Muscle layer of colon (tissue), 2 donors: ENCODE measurements around the gene MESP2.

ENCODE experiments used
- H3K27ac ChIP-seq: one replicate; pipeline ENCODE4 v1.7.0; 2013; ENCODE audit warnings: low read depth, mild to moderate bottlenecking, low read length, moderate library complexity
- H3K27me3 ChIP-seq, 2 donors: one replicate each; pipeline ENCODE4 v1.7.0; 2013; ENCODE audit warnings: low read length in 2 of 2, mild to moderate bottlenecking in 2 of 2; ENCODE audit not compliant: insufficient read depth in 2 of 2, control insufficient read depth in 1 of 2
- H3K36me3 ChIP-seq: one replicate; pipeline ENCODE4 v1.7.0; 2013; ENCODE audit warnings: mild to moderate bottlenecking, low read length; ENCODE audit not compliant: insufficient read depth
- H3K4me1 ChIP-seq: one replicate; pipeline ENCODE4 v1.7.0; 2013; ENCODE audit warnings: mild to moderate bottlenecking, low read length; ENCODE audit not compliant: insufficient read depth
- H3K4me3 ChIP-seq, 2 donors: one replicate each; pipeline ENCODE4 v1.7.0; 2013; ENCODE audit warnings: low read length in 2 of 2, low read depth in 1 of 2, mild to moderate bottlenecking in 1 of 2, moderate library complexity in 1 of 2
- H3K9ac ChIP-seq: one replicate; pipeline ENCODE4 v1.7.0; 2013; ENCODE audit warnings: low read length
- H3K9me3 ChIP-seq: one replicate; pipeline ENCODE4 v1.7.0; 2013; ENCODE audit warnings: mild to moderate bottlenecking, low read length
- donor health status: abdominal sarcoma.
- donor health status: Adenocarcinoma of cecum.

Gene MESP2

DNA sequence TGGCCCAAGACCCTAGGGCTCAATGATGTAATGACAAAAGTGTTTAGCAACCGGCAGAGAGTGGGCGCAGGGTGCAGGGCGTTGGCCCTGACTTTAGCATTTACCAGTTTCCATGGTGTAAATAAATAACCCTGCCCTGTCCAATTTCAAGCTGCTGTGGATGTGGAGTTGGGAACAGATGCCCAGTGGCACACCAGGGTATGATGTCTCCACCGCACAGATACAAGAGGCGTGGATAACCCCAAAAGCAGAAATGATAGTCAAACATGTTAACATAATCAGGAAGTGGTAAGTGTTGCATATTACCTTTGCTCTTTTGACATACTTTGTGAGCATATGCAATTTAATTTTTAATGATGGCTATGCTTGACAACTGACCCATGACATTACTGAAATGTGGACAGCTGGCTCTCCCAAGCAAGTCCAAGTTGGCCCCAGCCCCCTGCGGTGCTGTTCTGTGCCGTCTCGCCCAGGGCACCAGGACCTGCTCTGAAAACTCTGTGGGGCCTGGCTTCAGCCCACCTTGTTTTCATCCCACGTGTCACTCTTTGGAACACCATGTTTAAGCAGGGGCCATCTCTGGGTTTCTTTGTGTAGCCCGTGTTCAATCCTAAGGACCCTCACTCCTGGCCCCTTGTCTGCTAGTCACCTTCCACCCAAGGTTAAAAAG, 49.3 kb downstream of the MESP2 start:
- peaks cover 0 to 7% of the 10 kb centered on the region in 2 donors for H3K27me3 ChIP-seq
- no peaks in the 10 kb centered on the region for H3K36me3 ChIP-seq
- H3K9ac ChIP-seq, result no peak overlapping the region
- no peak overlapping the region for H3K27ac ChIP-seq
- H3K4me1 ChIP-seq, result peaks cover 12% of the 10 kb centered on the region
- H3K9me3 ChIP-seq, result no peaks in the 10 kb centered on the region
- H3K4me3 ChIP-seq, result no peak overlapping the region

DNA sequence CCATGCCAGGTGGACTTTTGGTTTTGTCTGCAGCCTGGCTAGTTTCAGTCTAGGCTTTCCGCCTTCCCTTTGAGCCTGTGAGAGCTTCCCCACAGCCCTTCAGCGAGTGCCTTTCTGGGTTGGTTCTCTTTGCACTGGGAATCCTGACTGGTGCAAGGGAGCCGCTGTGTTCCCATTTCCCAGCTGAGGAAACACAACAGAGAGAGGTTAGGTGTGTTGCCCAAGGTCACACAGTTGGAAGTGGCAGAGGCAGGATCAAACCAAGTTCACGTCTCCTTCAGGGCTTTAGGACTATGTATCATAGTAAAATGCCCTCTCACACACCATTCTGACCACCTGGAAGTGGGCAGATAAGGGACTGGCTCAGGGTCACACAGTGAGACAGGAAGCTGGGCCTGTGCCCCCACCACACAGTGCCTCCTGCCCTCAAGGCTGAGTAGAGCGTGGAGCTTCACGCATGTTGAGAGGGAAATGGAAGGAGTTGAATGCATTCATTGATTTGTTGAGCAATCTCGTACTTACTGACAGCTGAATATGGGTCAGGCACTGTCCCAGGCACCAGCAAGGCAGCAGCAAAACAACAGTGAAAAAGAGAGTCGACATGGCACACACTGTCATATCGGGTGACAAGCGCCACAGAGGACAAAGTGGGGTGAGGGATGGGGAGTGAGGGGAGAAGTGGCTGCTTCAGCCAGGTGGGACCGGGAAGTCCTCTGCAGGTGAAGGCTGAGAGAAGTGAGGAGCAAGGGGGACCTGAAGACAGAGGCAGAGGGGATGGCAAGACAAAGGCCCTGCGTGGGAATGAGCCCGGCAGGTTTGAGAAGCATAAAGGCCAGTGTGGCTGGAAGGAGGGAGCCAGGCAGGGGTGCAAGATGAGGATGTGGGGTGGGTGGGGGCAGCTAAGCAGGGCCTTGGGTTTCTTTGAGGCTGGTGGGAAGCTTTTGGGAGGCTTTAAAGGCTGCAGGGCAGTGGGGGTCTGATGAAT, 50.8 kb downstream of the MESP2 start:
- no peaks in the 10 kb centered on the region for H3K36me3 ChIP-seq
- H3K27ac ChIP-seq, result no peak overlapping the region
- H3K4me1 ChIP-seq, result peaks cover 12% of the 10 kb centered on the region
- H3K27me3 ChIP-seq, result peaks cover 0 to 6% of the 10 kb centered on the region in 2 donors
- no peaks in the 10 kb centered on the region for H3K9me3 ChIP-seq
- H3K4me3 ChIP-seq, result no peak overlapping the region
- H3K9ac ChIP-seq, result no peak overlapping the region

DNA sequence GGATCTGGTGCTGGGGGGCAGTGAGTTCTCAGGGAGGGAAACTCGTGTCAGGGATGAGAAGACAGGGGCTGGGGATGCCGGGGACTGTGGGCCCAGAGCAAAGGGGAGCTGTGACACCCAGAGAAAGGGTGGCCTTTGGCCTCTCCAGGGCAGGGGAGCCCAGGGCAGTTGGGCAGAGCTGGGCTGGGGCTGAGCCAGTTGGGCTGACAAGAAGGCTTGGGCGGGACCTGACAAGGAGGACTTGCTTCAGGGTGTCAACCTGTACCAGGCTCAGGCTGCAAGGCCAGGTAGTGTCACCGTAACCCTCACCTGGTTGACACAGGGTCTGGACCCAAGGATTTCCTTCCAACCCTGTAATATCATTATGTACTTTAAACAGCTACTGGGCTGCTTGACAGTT, 51.7 kb downstream of the MESP2 start:
- peaks cover 12% of the 10 kb centered on the region for H3K4me1 ChIP-seq
- no peak overlapping the region for H3K27ac ChIP-seq
- no peak overlapping the region for H3K9ac ChIP-seq
- H3K27me3 ChIP-seq, result no peaks in the 10 kb centered on the region
- H3K36me3 ChIP-seq, result peaks cover 4% of the 10 kb centered on the region
- H3K9me3 ChIP-seq, result no peaks in the 10 kb centered on the region
- H3K4me3 ChIP-seq, result no peak overlapping the region
